Posterior cingulate gyrus (tissue), 11 donors: ENCODE data around the gene GPN2.
"Not testable (repeated sequence)": the region's sequence is repeated elsewhere in the genome, so short reads cannot be mapped to it uniquely, and the experiment has no call there.

Experiments
- DNase-seq, 10 donors: peaks; one replicate each; pipeline versions ENCODE4 v3.0.0 to v3.0.0-alpha.2; 2020 to 2021; ENCODE audit warnings: mixed read lengths in 3 of 10
- intact Hi-C: fragments of 100-400 bp; cut with DNase I; formaldehyde crosslinking; loops from one replicate; pipeline ENCODE4 v1.15.1; 2023

Gene GPN2

DNA sequence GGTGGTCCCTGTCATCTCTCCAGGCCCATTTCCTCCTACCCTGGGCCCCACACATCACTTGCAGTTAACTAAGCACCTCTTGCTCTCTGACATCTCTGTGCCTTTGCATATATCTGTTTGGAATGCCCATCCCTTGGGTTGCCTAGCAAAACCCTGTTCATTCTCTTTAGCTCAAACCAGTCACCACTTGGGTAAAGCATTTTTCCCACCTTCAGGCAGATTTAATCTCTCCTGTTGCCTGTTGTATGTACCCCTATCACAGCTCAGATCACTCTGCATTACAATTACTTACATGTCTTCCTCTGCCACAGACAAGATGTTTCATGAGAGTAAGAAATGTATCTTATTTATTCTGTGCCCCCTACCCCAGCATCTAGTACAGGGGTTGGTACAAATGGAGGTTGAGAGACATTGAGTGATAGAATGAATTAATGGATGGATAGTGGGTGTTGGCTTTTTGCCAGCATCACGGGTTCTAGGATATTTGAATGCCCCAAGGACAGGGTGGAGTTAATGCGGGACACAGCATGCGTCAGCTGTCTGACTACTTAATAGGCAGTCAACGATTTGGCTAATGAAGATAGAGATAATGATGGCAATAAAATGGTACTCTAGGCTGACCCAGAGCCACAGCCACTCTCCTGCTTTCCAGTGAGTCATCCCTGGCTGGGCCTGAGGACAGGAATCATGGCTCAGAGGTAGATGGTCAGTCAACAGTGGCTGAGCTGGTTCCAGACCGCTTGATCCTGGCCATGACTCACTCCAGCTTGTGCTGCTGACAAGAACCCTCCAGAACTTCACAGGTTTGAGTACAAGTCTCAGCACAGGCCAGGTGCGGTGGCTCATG lies 17.2 kb upstream of the GPN2 start:
- intact Hi-C loops, result no loop called here
- no peak for DNase-seq

GRCh38 chr1:26900815-26901511 lies 10.9 kb upstream of the GPN2 start:
- intact Hi-C loops, result no loop called here
- DNase-seq, result peak in 1 of 10 donors; percentile 8

- intact Hi-C loops, result no loop called here
- DNase-seq, result peak; percentile 85 to 98 (median 89)
Measured at GRCh38 chr1:26900001-26900814, 10.1 kb upstream of the GPN2 start, which contains the start of gene GPATCH3. GPATCH3 (minus strand) TSS chr1:26900467; CDS start chr1:26900442, 25 bp downstream.

DNA sequence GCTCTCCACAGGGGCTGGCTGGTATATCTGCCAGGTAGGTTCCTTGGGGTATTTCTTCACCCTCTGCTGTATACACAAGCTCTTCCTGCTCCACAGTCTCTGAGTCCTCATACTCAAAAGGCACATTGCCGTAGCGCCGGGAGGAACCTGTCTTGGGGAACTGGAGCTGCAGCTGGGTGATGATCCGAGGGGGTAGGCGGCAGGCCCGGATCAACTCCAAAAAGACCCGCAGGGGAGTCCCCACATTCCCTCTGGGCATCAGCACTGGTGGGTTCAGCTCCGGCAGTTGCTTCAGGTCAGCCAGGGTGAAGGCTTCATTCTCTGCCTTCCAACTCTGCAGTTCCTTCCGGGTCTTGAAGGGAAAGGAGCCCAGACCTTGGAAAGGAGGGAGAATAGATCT lies 7.3 kb upstream of the GPN2 start:
- intact Hi-C loops, result no loop called here

DNA sequence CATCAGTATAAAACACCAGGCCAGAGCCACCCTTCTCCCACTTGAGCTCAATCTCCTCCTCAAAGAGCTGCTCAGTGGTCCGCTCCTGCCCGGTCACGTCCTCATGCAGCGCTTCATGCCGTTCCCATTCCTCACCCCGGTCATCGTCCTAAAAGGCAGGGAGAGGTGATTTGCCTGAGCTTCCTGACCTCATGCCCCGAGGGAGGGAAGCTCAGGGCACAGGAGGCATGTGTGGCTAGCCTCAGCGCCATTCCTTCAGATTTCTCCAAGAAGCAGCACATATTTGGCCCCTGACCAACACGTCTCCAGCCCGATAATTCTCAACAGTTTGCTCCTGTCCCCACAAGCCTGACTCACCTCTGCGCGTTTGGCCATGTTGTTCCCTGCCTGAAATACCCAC lies 4.2 kb upstream of the GPN2 start:
- DNase-seq, result peak in 1 of 10 donors; percentile 72

More for the DNA sequence above, 7.3 kb upstream of the GPN2 start:
- DNase-seq, result peak in 1 of 10 donors; percentile 63

DNA sequence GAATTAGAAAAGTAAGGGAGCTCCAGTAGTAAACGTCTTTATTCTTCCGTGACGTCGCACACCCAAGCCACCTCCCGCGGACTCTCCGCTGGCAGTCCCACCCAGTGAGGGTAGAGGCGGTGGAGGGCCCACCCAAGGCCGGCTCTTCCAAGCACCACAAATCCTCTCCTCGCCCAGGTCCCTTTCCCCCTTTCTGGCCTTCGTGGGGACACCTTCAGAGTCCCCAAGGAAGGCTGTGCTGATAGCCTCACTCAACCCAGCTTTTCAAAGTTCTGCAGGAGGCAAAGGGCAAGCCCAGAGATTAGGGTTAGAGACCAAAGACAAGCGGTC lies 349 bp upstream of the GPN2 start:
- intact Hi-C loops, result no loop called here

More for the DNA sequence above, 4.2 kb upstream of the GPN2 start:
- intact Hi-C loops, result no loop called here

GRCh38 chr1:26888231-26888630 lies 1.9 kb downstream of the GPN2 start:
- DNase-seq, result no peak
- intact Hi-C loops, result no loop called here

More for the DNA sequence above, 349 bp upstream of the GPN2 start:
- no peak for DNase-seq

DNA sequence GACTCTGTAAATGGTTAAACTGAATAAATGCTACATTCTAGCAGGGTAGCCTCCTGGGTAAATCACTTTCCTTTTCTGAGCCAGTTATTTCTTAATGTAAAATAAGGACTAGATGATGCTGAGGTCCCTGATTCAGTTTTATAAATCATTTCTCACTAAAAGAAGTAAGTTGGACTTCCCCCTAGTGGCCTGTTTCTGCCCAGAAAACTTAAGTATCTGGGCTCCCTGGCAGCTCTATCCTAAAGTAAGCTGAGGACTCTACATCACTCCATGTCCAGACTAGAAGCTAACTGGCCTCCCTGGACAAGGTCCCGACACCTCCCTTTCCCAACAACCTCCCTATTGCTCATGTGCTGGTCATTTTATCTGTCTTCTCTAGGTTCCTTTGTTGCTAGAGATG lies 3.0 kb downstream of the GPN2 start:
- no peak for DNase-seq
- intact Hi-C loops, result no loop called here

GRCh38 chr1:26882696-26883463 lies 7.2 kb downstream of the GPN2 start:
- no peak for DNase-seq
- intact Hi-C loops, result no loop called here

- DNase-seq, intact Hi-C loops: not testable (repeated sequence)
Measured at GRCh38 chr1:26881611-26882010, 8.5 kb downstream of the GPN2 start.

GRCh38 chr1:26879793-26880192 lies 10.3 kb downstream of the GPN2 start:
- no peak for DNase-seq
- intact Hi-C loops, result loop anchor here (5.0 kb wide), 2 partner anchors 72 to 277 kb away; no protein-coding TSS in a partner anchor

DNA sequence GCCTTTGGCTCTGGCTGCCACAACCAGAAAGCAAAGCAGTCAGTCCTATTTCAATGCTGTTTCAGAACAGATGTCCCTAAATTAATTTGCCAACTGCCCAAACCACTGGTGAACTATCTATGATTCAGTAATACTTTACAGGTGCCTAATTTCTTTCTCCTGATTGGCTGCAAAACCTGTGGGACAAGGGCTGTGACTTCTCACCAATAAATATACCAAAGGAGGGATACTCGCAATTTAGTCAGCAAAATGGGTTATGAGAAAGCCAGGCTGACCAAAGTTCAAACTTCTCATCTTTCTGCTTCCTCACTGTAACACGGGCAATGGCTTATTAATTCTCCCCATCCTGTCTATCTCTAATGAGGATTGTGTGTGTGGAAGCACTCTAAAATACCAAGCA lies 12.8 kb downstream of the GPN2 start:
- no peak for DNase-seq
- intact Hi-C loops, result loop anchor here (5.0 kb wide), 2 partner anchors 70 to 275 kb away; no protein-coding TSS in a partner anchor

- no peak for DNase-seq
Measured at GRCh38 chr1:26874896-26875295, 15.2 kb downstream of the GPN2 start.

GRCh38 chr1:26873097-26873496 lies 17.0 kb downstream of the GPN2 start:
- intact Hi-C loops, DNase-seq: not testable (repeated sequence)

More at GRCh38 chr1:26874896-26875295, 15.2 kb downstream of the GPN2 start:
- intact Hi-C loops, result loop anchor here (5.0 kb wide), 2 partner anchors 68 to 273 kb away; no protein-coding TSS in a partner anchor

DNA sequence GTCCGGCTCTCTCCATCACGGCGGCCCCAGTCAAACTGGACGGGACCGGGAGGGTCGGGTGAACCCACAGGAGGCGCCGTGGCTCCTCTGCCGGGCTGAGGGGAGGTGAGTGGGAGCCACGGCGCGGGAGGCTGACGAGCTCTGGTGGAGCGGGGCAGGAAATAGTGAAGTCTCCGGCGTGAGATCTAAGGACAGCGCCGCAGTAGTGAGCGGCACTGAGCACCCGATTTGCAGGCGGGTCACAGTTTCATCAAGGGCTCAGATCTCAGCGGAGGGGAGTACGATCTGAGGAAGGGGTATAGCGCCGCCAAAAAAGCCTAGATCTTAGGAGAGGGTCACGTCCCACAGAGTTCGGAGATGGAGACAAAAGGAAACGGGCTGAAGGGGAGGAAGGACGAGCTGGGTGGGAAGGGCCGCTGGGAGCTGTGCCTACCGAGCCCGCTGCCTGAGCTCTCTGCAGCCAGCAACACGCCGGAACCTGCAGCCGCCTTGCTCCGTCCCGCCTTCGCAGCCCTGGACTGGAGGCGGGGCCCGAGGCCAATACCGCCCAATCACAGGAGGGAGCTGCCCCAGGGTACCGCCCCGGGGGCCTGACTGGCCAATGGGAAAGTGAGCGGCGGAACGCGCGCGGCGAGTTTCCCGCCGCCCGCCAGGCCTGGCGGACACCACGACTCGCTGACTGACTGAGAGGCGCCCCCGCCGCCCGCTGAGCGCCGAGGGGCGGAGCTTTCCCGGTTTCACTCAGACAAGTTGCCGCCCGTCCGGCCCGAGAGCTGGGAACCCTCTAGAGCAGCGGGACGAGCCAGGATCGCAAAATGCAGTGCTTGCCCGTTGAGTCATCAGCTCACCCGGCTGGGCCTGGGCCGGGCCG lies 25.2 kb downstream of the GPN2 start:
- intact Hi-C loops, result no loop called here
- peak; percentile 89 to 100 (median 96) for DNase-seq

DNA sequence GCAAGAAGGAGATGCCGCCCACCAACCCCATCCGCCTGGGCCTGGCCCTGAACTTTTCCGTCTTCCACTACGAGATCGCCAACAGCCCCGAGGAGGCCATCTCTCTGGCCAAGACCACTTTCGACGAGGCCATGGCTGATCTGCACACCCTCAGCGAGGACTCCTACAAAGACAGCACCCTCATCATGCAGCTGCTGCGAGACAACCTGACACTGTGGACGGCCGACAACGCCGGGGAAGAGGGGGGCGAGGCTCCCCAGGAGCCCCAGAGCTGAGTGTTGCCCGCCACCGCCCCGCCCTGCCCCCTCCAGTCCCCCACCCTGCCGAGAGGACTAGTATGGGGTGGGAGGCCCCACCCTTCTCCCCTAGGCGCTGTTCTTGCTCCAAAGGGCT lies 26.4 kb downstream of the GPN2 start:
- intact Hi-C loops, result no loop called here
- peak in 2 of 10 donors; percentile 55 to 62 for DNase-seq

- DNase-seq, result peak in 2 of 10 donors; percentile 47 to 72
- intact Hi-C loops, result no loop called here
Measured at GRCh38 chr1:26862781-26863684, 27.1 kb downstream of the GPN2 start, which contains the start of gene SFN. SFN (plus strand) TSS chr1:26863149; CDS start chr1:26863213, 64 bp downstream.
